HG03565 (cell line): ENCODE measurements around the gene CRYBB3.
"Not testable (repeated sequence)": the region's sequence is repeated elsewhere in the genome, so short reads cannot be mapped to it uniquely, and the experiment has no call there.

Experiments used
- ATAC-seq: cut with Tn5 transposase; IDR thresholded peaks from one replicate; pipeline ENCODE4 v1.9.1; 2021; ENCODE audit warnings: mild to moderate bottlenecking, moderate library complexity; ENCODE audit not compliant: unreplicated experiment

CRYBB3 gene

DNA sequence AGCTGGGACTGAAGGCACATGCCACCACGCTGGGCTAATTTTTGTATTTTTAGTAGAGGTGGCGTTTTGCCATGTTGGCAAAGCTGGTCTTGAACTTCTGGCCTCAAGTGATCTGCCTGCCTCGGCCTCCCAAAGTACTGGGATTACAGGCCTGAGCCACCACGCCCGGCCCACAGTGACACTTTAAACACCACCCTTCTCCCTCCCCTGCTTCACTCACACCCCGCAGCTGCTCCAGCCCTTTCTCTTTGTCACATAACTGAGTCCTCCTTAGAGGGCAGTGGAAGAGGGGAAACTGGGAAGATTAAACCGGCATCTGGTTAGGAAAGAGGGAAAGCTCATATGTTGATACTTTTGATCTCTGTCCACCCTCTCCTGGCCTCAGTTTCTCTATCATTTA lies 4.9 kb downstream of the CRYBB3 start:
- ATAC-seq, result not testable (repeated sequence)

DNA sequence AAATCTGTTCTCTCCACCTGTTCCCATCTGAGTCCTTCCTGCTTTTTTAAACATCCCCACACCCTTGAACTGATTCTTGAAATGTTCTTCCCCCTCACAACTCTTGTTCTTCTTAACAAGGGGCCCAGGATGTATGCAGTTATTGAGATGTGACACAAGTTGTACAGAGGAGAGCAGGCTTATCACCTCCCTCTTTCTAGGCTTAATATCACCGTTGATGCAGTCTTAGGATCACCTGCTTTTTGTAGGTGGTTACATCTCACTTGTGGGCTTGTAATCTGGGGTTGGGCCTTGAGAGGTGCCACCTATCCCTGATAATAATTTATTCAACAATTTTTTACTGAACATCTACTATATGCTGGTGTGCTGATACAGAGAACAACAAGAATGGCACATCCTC lies 6.2 kb downstream of the CRYBB3 start:
- ATAC-seq, result no peak

GRCh38 chr22:25206998-25207397 lies 7.3 kb downstream of the CRYBB3 start:
- ATAC-seq, result no peak

GRCh38 chr22:25207553-25208157 lies 8.0 kb downstream of the CRYBB3 start:
- no peak for ATAC-seq

DNA sequence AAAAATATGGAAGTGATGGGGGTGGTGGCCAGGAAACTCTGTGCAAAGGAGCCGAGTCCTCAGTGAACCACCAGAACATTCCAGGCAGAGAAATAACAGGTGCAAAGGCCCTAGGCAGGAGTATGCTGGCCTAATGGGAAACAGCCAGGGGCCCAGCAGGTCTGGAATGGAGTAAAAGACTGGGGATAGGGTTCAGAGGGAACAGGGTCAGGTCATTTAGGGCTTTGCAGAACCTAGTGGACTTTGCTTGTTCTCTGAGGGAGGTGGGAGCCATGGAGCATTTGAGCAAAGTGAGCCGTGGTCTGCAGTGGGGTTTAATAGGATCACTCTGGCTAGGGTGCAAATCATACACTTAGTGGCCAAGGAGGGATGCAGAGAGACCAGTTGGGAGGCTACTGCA lies 8.7 kb downstream of the CRYBB3 start:
- no peak for ATAC-seq

DNA sequence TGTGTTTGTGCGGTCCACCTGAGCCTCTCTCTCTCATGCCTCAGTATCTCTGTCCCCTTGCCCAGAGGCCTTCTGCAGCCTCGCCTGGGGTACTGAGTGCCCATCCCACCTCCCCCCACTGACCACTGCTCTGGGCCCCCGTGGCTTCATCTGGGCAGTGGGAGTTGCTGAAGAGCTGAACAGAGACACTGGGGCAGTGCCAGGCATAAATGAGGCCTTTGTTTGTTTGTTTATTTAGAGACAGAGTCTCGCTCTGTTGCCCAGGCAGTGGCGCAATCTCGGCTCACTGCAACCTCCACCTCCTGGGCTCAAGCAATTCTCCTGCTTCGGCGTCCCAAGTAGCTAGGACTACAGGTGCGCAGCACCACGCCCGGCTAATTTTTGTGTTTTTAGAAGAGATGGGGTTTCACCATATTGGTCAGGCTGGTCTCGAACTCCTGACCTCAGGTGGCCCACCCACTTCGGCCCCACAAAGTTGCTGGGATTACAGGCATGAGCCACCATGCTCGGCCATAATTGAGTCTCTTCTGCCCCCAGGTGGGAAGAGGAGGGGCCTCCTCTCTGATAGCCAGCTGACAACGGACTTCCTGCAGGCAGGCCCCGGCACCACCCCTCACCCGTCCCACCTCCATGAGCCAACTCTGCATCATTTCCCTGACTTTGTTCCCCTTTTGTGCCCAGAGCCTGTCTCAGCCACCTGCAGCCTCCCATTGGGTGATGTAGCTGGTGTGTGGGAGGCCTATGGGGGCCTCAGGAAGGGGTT lies 9.3 kb downstream of the CRYBB3 start:
- ATAC-seq, result no peak

DNA sequence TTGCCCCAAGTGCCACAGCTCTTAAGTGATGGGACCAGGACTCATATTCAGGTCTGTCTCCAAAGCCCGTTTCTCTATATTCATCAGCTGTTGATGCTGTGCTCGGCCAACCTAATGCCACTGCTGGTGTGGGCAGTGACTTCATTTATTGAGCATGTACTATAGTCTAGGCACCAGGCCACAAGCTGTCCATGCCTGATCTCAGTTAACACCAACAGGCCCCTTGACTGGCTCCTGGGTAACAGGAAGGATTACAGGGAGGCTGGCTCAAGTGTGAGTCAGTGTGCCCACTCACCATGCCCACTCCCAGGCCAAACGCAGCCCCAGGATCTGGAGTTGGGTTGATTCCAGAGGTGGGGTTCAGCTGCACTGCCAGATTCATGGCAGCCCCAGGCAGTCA lies 11.1 kb downstream of the CRYBB3 start:
- ATAC-seq, result no peak

DNA sequence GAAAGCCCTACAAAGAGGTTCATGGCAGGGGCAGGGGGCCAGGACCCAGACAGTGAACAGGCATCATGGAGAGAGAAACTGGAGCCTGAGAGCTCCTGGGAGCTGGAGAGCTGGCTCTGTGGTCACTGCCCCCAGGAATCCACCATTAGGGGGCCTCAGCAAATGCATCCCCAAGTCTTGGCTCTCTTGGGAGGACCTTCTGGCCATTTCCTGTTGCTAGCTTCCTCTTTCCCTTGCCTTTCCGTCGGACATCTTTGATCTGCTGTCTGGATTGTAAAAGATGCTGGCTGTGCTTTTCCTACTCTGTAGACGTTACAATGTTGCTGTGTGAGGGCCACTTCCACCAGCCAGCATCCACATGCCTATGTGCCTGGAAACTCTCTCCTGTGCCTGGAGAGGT lies 12.7 kb downstream of the CRYBB3 start:
- ATAC-seq, result no peak

DNA sequence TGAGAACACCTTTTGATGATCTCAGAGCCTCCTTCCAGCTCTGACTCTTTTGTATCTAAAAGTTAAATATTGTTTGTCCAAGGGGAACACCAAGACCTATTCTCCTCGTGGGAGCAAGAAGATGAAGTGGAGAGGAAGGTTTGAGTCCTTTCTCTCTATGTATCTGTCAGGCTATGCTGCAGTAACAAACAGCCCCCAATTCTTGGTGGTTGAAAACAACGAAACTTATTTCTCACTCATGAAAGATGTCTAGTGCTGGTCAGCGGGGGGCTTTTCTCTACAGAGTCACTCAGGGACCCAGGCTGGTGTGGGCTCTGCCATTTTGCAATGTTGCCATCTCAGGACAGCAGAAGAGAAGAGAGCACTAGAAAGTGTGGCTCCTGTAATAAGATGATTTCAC lies 13.6 kb downstream of the CRYBB3 start:
- no peak for ATAC-seq

DNA sequence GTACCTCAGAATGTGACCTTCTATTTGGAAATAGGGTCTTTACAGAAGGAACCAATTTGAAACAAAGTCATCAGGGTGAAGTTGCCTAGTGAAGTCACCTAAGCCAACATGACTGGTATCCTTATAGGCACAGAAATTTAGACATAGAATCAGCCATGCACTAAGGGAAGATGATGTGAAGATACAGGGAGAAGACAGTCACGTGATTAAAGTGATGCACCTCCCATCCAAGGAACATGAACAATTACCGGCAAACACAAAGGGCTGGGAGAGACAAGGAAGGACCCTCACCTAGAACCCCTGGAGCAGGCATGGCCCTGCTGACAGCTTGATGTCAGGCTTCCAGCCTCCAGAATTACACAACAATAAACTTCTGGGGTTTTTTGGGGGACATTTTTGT lies 16.6 kb downstream of the CRYBB3 start:
- no peak for ATAC-seq

DNA sequence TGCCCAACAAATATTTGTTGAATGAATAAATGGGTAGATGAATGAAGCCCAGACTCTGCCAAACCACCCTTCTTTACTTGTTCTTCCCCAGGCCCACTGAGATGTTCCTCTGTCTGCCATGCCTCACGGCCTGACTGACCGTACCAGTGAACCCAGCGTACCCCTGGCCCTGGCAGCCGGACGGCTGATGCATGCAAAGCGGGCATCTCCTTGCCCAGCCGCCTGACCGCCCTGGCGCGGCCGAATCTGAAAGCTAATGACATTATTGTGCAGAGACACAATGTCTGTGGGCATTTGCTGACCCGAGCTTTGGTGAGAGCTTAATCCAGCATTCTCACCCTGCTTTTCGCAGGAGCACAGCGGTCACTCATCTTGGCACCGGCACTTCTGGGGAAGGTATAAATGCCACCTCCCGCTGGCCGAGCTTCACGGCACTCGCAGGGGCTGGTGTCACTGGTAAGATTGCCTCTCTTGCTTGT lies 19.6 kb downstream of the CRYBB3 start, which contains the start of gene CRYBB2:
TSS of gene CRYBB2 (plus strand) at position 429 of the 479 bp plus-strand sequence. CDS start 1,791 bp downstream, outside the sequence.
- no peak for ATAC-seq

DNA sequence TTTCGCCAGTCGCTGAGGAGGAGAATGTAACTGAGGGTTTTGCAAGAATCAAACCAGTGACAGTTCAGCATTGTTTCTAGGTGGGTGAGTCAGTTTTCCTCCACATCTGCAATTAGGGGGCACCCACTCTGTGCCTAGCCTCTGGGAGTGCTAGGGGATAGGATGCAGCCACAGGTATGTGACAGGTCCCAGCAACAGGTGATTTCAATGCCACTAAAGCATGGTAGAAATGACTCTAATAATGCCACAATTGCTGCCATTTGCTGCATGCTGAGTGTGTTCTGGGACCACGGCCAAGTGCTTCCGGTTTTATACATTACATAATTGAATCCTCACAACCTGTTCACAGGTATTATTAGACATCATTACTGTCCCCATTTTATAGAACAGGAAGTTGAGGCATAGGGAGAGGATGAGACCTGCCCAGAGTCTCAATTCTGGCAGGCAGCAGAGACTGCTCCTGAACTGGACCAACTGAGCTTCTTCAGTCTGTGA lies 20.3 kb downstream of the CRYBB3 start:
- ATAC-seq, result no peak

DNA sequence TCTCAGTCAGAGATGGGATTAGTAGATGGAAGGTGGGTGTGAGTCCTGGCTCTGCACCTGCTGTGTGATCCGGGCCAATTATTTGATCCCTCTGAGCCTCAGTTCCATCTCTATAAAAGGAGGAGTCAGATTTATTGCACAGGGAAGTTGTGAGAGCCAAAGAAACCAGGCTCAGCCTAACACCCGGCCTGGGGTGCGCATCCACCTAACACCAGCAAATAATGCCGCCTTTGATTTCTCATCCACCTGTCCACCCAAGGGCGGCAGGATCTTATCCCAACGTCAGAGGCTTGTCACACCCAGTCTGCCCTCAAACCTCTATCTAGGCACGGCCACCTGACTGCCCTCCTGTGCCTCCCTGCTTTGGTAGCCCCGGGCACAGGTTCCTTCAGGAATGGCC lies 22.1 kb downstream of the CRYBB3 start:
- ATAC-seq, result no peak

DNA sequence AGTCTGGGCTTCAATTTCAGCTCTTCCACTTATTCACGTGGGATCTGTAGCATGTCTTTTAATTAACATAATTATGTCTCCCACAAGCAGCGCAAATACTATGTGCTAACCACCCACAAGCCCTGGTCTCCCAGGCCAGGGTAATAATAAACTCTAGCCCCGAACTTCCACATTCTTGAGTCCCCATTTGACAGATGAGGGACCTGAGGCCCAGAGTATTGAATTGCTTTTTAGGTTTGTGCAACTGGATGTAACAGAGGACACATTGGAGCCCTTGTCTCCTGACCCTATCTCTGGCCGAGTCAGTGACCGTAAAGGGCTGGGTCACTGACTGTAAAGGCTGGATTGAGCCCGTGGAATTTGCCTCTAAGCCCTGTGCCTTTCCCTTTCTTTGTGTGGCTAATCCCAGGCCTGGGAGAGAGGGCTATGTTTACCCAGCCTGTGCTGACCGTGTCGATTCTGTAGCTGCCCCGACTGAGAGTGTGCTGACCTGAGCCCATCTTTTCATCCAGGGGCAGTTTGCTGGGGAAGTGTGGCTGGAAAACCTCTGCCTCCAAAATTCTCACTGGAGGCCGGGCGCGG lies 23.7 kb downstream of the CRYBB3 start:
- ATAC-seq, result no peak

DNA sequence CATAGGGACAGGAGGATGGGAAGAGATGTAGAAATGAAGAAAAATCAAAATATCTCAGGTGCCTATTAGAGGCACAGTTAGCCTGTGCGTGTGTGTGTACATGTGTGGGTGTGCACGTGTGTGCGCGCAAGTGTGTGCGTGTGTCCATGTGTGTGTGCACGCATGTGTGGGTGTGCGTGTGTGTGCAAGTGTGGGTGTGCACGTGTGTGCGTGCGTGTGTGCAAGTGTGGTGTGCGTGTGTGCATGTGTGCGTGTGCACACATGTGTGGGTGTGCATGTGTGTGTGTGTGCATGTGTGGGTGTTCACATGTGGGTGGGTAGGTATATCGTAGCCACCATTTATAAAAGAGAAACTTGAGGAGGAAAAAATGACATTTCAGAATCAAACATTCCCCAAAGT lies 29.2 kb downstream of the CRYBB3 start:
- ATAC-seq, result no peak

- not testable (repeated sequence) for ATAC-seq
Measured at GRCh38 chr22:25230760-25231159, 31.1 kb downstream of the CRYBB3 start.

- ATAC-seq, result no peak
Measured at GRCh38 chr22:25232301-25232700, 32.6 kb downstream of the CRYBB3 start.

- not testable (repeated sequence) for ATAC-seq
Measured at GRCh38 chr22:25233706-25234105, 34.0 kb downstream of the CRYBB3 start.

GRCh38 chr22:25235547-25236290 lies 36.1 kb downstream of the CRYBB3 start:
- no peak for ATAC-seq

GRCh38 chr22:25236417-25236816 lies 36.8 kb downstream of the CRYBB3 start:
- ATAC-seq, result no peak

GRCh38 chr22:25237503-25237902 lies 37.8 kb downstream of the CRYBB3 start:
- ATAC-seq, result no peak
